ENCODE results near the gene TTC39C. TPM values are rescaled to one million over a fixed set of nuclear protein-coding genes. Genes with fewer than 3 reads are reported as not detected.

TTC39C gene
- total and polyA plus RNA-seq, 7 donors: 2.3 to 36.9 (median 27.0) TPM

GRCh38 chr18:24094561-24094960 is 80.0 kb downstream of the TTC39C start:
- H3K27ac ChIP-seq: no peak overlapping the region
- H3K36me3 ChIP-seq: peaks cover 0 to 14% (median 3%) of the 10 kb centered on the region in 4 donors
- H3K9me3 ChIP-seq: peaks cover 0 to 7% (median 0%) of the 10 kb centered on the region in 4 donors
- intact Hi-C loops (cut with DNase I): no loop called here
- H3K27me3 ChIP-seq: no peaks in the 10 kb centered on the region
- no peak overlapping the region for H3K4me3 ChIP-seq
- no peak for TF ChIP-seq POLR2A (IDR thresholded peaks at IDR 0.05)
- TF ChIP-seq POLR2AphosphoS5 (IDR thresholded peaks at IDR 0.05): no peak
- TF ChIP-seq CTCF (IDR thresholded peaks at IDR 0.05): no peak
- no peak for TF ChIP-seq EP300 (IDR thresholded peaks at IDR 0.05)
- peaks cover 0 to under 1% (median 0%) of the 10 kb centered on the region in 4 donors for H3K4me1 ChIP-seq
- DNase-seq: no peak

GRCh38 chr18:24095976-24096375 is 81.4 kb downstream of the TTC39C start:
- WGBS, 2 donors: 95% methylated on average over 1 of the region's 1 CpG
- H3K4me3 ChIP-seq: no peak overlapping the region
- no peaks in the 10 kb centered on the region for H3K27me3 ChIP-seq
- no peak for DNase-seq
- peaks cover 0 to 14% (median 3%) of the 10 kb centered on the region in 4 donors for H3K36me3 ChIP-seq
- peaks cover 0 to 7% (median 0%) of the 10 kb centered on the region in 4 donors for H3K9me3 ChIP-seq
- intact Hi-C loops (cut with DNase I): no loop called here
- no peaks in the 10 kb centered on the region for H3K4me1 ChIP-seq
- no peak for TF ChIP-seq POLR2AphosphoS5 (IDR thresholded peaks at IDR 0.05)
- H3K27ac ChIP-seq: no peak overlapping the region

GRCh38 chr18:24103320-24104021 is 88.9 kb downstream of the TTC39C start:
- H3K4me1 ChIP-seq: no peaks in the 10 kb centered on the region
- no peak overlapping the region for H3K4me3 ChIP-seq
- TF ChIP-seq POLR2A (IDR thresholded peaks at IDR 0.05): no peak
- H3K36me3 ChIP-seq: no peaks in the 10 kb centered on the region
- H3K27me3 ChIP-seq: no peaks in the 10 kb centered on the region
- intact Hi-C loops (cut with DNase I): loop anchor here (10.0 kb wide), 1 partner anchor 49 kb away; no protein-coding TSS in a partner anchor
- no peak for DNase-seq
- WGBS, 2 donors: 91% methylated on average over 6 of the region's 6 CpGs
- H3K27ac ChIP-seq: no peak overlapping the region
- no peaks in the 10 kb centered on the region for H3K9me3 ChIP-seq

GRCh38 chr18:24104486-24104885 is 89.9 kb downstream of the TTC39C start:
- H3K4me1 ChIP-seq: no peaks in the 10 kb centered on the region
- no peaks in the 10 kb centered on the region for H3K27me3 ChIP-seq
- no peak for DNase-seq
- no peak overlapping the region for H3K4me3 ChIP-seq
- H3K9me3 ChIP-seq: no peaks in the 10 kb centered on the region
- no peak overlapping the region for H3K27ac ChIP-seq
- TF ChIP-seq CTCF (IDR thresholded peaks at IDR 0.05) (no peak), POLR2AphosphoS5 (IDR thresholded peaks at IDR 0.05) (no peak), POLR2A (IDR thresholded peaks at IDR 0.05) (no peak), EP300 (IDR thresholded peaks at IDR 0.05) (no peak)
- no peaks in the 10 kb centered on the region for H3K36me3 ChIP-seq
- intact Hi-C loops (cut with DNase I): loop anchor here (10.0 kb wide), 1 partner anchor 50 kb away; no protein-coding TSS in a partner anchor
- 70 to 88% methylated on average over 4 of the region's 4 CpGs for WGBS, 2 donors

- Histone ChIP-seq H3K9me3 (no peaks in the 10 kb centered on the region), H3K36me3 (no peaks in the 10 kb centered on the region), H3K4me3 (no peak overlapping the region), H3K4me1 (no peaks in the 10 kb centered on the region), H3K27ac (no peak overlapping the region), H3K27me3 (no peaks in the 10 kb centered on the region)
- TF ChIP-seq CTCF (IDR thresholded peaks at IDR 0.05) (no peak), POLR2AphosphoS5 (IDR thresholded peaks at IDR 0.05) (no peak)
- DNase-seq: no peak
- WGBS, 2 donors: 92 to 98% methylated on average over 1 of the region's 1 CpG
- intact Hi-C loops (cut with DNase I): loop anchor here (10.0 kb wide), 1 partner anchor 54 kb away; no protein-coding TSS in a partner anchor
Observed at GRCh38 chr18:24108641-24109040, 94.1 kb downstream of the TTC39C start.

- Histone ChIP-seq H3K27me3 (no peaks in the 10 kb centered on the region), H3K4me3 (no peak overlapping the region), H3K4me1 (no peaks in the 10 kb centered on the region), H3K36me3 (peaks cover 0 to 5% (median 0%) of the 10 kb centered on the region in 4 donors), H3K9me3 (no peaks in the 10 kb centered on the region), H3K27ac (no peak overlapping the region)
- TF ChIP-seq POLR2A (IDR thresholded peaks at IDR 0.05) (no peak), EP300 (IDR thresholded peaks at IDR 0.05) (no peak), CTCF (IDR thresholded peaks at IDR 0.05) (no peak), POLR2AphosphoS5 (IDR thresholded peaks at IDR 0.05) (no peak)
- intact Hi-C loops (cut with DNase I): no loop called here
- no peak for DNase-seq
- 97% methylated on average over 2 of the region's 2 CpGs for WGBS, 2 donors
Observed at GRCh38 chr18:24111936-24112335, 97.4 kb downstream of the TTC39C start.
